HG03039 (cell line): ENCODE results near the gene NAPA.

ENCODE experiments used
- ATAC-seq: cut with Tn5 transposase; IDR thresholded peaks from one replicate; pipeline ENCODE4 v1.9.1; 2021; ENCODE audit warnings: mild to moderate bottlenecking, moderate library complexity; ENCODE audit not compliant: unreplicated experiment

NAPA gene

GRCh38 chr19:47464675-47465419, 50.0 kb downstream of the NAPA start:
- no peak for ATAC-seq

- ATAC-seq, result no peak
These were observed 53.0 kb downstream of the NAPA start for GRCh38 chr19:47461876-47462275.

GRCh38 chr19:47459477-47459876, 55.4 kb downstream of the NAPA start:
- ATAC-seq, result no peak

- ATAC-seq, result no peak
These were observed 56.2 kb downstream of the NAPA start for GRCh38 chr19:47458672-47459071.

- ATAC-seq, result no peak
These were observed 58.0 kb downstream of the NAPA start for GRCh38 chr19:47456721-47457474.

- no peak for ATAC-seq
These were observed 64.4 kb downstream of the NAPA start for GRCh38 chr19:47450478-47450877.

GRCh38 chr19:47448360-47448727, 66.5 kb downstream of the NAPA start:
- ATAC-seq, result no peak

GRCh38 chr19:47447470-47448359, 67.1 kb downstream of the NAPA start:
- no peak for ATAC-seq

- no peak for ATAC-seq
These were observed 68.1 kb downstream of the NAPA start for GRCh38 chr19:47446534-47447469.

- no peak for ATAC-seq
These were observed 68.9 kb downstream of the NAPA start for GRCh38 chr19:47445937-47446402.

GRCh38 chr19:47445527-47445926, 69.3 kb downstream of the NAPA start:
- no peak for ATAC-seq

GRCh38 chr19:47444388-47444821, 70.5 kb downstream of the NAPA start:
- ATAC-seq, result no peak

GRCh38 chr19:47443331-47443730, 71.5 kb downstream of the NAPA start:
- ATAC-seq, result no peak

- no peak for ATAC-seq
These were observed 76.1 kb downstream of the NAPA start for GRCh38 chr19:47438793-47439220.
